Right cardiac atrium (tissue), 5 donors: ENCODE measurements around the gene MAP2K5. TPM values are rescaled to one million over a fixed set of nuclear protein-coding genes. Genes with fewer than 3 reads are reported as not detected.

Experiments used
- ATAC-seq, 2 donors: fragments of 200-7000 bp; cut with Tn5 transposase; one replicate each; pipeline versions ENCODE4 v1.8.0 to v1.9.1; 2020; ENCODE audit warnings: moderate library complexity in 2 of 2, mild to moderate bottlenecking in 1 of 2
- DNase-seq, 3 donors: peaks; one replicate each; pipeline ENCODE4 v3.0.0-alpha.2; 2020
- H3K27ac ChIP-seq: one replicate; pipeline ENCODE4 v1.5.1; 2013; ENCODE audit warnings: mild to moderate bottlenecking, low read length, control low read depth, moderate library complexity
- H3K27me3 ChIP-seq: one replicate; pipeline ENCODE4 v1.6.1; 2013; ENCODE audit not compliant: control insufficient read depth, insufficient read depth
- H3K4me1 ChIP-seq: one replicate; pipeline ENCODE4 v1.6.1; 2013; ENCODE audit warnings: low read length; ENCODE audit not compliant: control insufficient read depth, insufficient read depth
- H3K4me3 ChIP-seq: one replicate; pipeline ENCODE4 v1.5.1; 2013; ENCODE audit warnings: low read length, control low read depth
- H3K9me3 ChIP-seq: one replicate; pipeline ENCODE4 v1.6.1; 2013; ENCODE audit warnings: low read length; ENCODE audit not compliant: control insufficient read depth
- WGBS: extraction: QIAGEN DNeasy Blood & Tissue Kit; methylation state at CpG from one replicate; pipeline ENCODE4 v1.1.7; 2013; 5-methylcytosine and 5-hydroxymethylcytosine counted together
- intact Hi-C, 4 donors: fragments of 100-400 bp; cut with DNase I; formaldehyde crosslinking; loops; one replicate each; pipeline versions ENCODE4 v1.11.0 to v1.14.0; 2022 to 2023
- polyA plus RNA-seq: library from polyadenylated mRNA; stranded (reverse); fragments of 200-250 nt; gene quantifications from one replicate; pipeline ENCODE4 v1.2.3, GENCODE V29; 2013
- total RNA-seq, 4 donors: library from RNA; stranded (reverse); fragmentation: NEBNext Ultra II Directional; extraction: Animal tissue kit (Norgen Biotek cat#: 25700); gene quantifications; one replicate each; pipeline ENCODE4 v1.2.1, GENCODE V29; 2021
- donor health status: healthy with polysubstance abuse.
- donor health status: DM: no; HTN: yes; CAD: no.
- donor health status: DM: no; HTN: no; CAD: no.
- donor health status: DM: no; HTN: yes; CAD: no; lungs with severe emphysema.
- donor health status: DM: yes; HTN: yes; CAD: no.

Gene MAP2K5
- total and polyA plus RNA-seq, 5 donors, result 9.0 to 16.6 (median 14.9) TPM

- no peak for DNase-seq
- 98% methylated on average over 1 of the region's 1 CpG for WGBS
- Histone ChIP-seq H3K27me3 (no peaks in the 10 kb centered on the region), H3K4me3 (no peak overlapping the region), H3K9me3 (no peaks in the 10 kb centered on the region), H3K4me1 (peaks cover 5% of the 10 kb centered on the region), H3K27ac (no peak overlapping the region)
- ATAC-seq, result no peak
- intact Hi-C loops, result no loop called here
Measured at GRCh38 chr15:67730135-67730534, 187.6 kb downstream of the MAP2K5 start.

DNA sequence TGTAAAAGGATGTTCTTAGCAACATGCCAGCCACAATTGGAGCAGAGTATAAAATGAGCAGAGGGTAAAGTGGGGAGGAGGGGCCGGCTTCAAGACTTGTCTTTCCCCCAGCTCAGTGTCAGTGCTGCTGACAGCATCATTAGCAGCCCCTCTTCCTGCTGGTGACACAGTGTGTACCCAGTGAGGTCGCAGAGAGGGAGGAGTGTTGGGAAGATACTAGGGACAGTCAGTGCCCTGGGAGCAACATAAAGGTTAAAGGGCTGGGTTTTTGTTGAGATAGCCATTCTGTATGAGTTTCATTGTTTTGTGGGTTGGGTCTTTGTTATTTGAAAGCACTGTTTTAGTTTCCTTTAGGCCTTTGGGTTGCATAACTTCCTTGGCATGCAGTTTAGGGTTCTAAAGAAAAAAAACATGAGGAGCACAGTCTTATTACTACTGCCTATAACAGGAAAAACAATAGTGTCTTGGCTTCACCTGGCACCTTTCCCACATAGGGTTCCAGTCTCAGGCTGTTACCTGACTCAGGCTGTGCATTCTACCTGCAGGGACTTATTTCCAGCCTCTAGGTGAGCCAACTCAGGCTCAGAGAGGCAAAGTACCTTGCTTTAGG, 188.7 kb downstream of the MAP2K5 start:
- ATAC-seq (peak in 1 of 2 donors; percentile 29), DNase-seq (no peak)
- Histone ChIP-seq H3K4me3 (no peak overlapping the region), H3K27me3 (no peaks in the 10 kb centered on the region), H3K4me1 (peaks cover 5% of the 10 kb centered on the region), H3K27ac (no peak overlapping the region), H3K9me3 (no peaks in the 10 kb centered on the region)
- intact Hi-C loops, result no loop called here
- 49% methylated on average over 2 of the region's 2 CpGs for WGBS

- Histone ChIP-seq H3K27ac (no peak overlapping the region), H3K27me3 (no peaks in the 10 kb centered on the region), H3K9me3 (no peaks in the 10 kb centered on the region), H3K4me1 (peaks cover 5% of the 10 kb centered on the region), H3K4me3 (no peak overlapping the region)
- no peak for DNase-seq
- no peak for ATAC-seq
- intact Hi-C loops, result no loop called here
Measured at GRCh38 chr15:67732164-67732563, 189.7 kb downstream of the MAP2K5 start.

- H3K4me1 ChIP-seq, result peaks cover 5% of the 10 kb centered on the region
- 92% methylated on average over 14 of the region's 14 CpGs for WGBS
- H3K4me3 ChIP-seq, result no peak overlapping the region
- intact Hi-C loops, result no loop called here
- ATAC-seq (no peak), DNase-seq (no peak)
- H3K27ac ChIP-seq, result no peak overlapping the region
- no peaks in the 10 kb centered on the region for H3K9me3 ChIP-seq
- H3K27me3 ChIP-seq, result no peaks in the 10 kb centered on the region
Measured at GRCh38 chr15:67732671-67733374, 190.3 kb downstream of the MAP2K5 start.

- H3K9me3 ChIP-seq, result no peaks in the 10 kb centered on the region
- no peaks in the 10 kb centered on the region for H3K27me3 ChIP-seq
- WGBS, result 25% methylated on average over 2 of the region's 2 CpGs
- DNase-seq (no peak), ATAC-seq (no peak)
- peaks cover 5% of the 10 kb centered on the region for H3K4me1 ChIP-seq
- no peak overlapping the region for H3K4me3 ChIP-seq
- no peak overlapping the region for H3K27ac ChIP-seq
- intact Hi-C loops, result no loop called here
Measured at GRCh38 chr15:67735896-67736295, 193.4 kb downstream of the MAP2K5 start.

DNA sequence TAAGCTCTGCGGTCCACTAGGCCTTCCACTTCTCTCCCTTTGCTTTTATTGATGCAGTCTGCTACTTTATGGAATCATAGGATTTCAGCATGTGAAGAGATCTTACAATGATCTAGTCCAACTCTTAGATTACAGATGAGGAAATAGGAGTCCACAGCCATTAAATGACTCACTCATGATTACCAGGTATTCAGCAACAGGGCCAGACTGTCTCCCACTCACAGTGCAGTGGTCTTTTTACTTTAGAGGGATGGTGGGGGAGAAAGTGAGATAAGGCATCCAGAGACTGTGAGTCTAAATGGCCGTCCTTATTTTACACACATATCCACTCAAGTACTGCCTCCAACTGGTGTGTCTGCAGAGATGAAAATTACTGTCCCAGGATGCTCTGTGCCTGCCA, 194.3 kb downstream of the MAP2K5 start:
- WGBS, result 90% methylated on average over 2 of the region's 2 CpGs
- Histone ChIP-seq H3K4me3 (no peak overlapping the region), H3K27ac (no peak overlapping the region), H3K4me1 (no peaks in the 10 kb centered on the region), H3K27me3 (no peaks in the 10 kb centered on the region), H3K9me3 (no peaks in the 10 kb centered on the region)
- DNase-seq (no peak), ATAC-seq (no peak)
- intact Hi-C loops, result no loop called here

- Histone ChIP-seq H3K9me3 (no peaks in the 10 kb centered on the region), H3K4me3 (no peak overlapping the region), H3K4me1 (peaks cover 2% of the 10 kb centered on the region), H3K27ac (no peak overlapping the region), H3K27me3 (no peaks in the 10 kb centered on the region)
- intact Hi-C loops, result no loop called here
- ATAC-seq (no peak), DNase-seq (no peak)
- WGBS, result 71% methylated on average over 4 of the region's 4 CpGs
Measured at GRCh38 chr15:67738056-67738455, 195.6 kb downstream of the MAP2K5 start.

- ATAC-seq, result no peak
- 99% methylated on average over 3 of the region's 3 CpGs for WGBS
- no peak for DNase-seq
- no peaks in the 10 kb centered on the region for H3K27me3 ChIP-seq
- intact Hi-C loops, result no loop called here
- peaks cover 2% of the 10 kb centered on the region for H3K4me1 ChIP-seq
- H3K27ac ChIP-seq, result no peak overlapping the region
- no peaks in the 10 kb centered on the region for H3K9me3 ChIP-seq
- H3K4me3 ChIP-seq, result no peak overlapping the region
Measured at GRCh38 chr15:67740405-67740804, 197.9 kb downstream of the MAP2K5 start.

DNA sequence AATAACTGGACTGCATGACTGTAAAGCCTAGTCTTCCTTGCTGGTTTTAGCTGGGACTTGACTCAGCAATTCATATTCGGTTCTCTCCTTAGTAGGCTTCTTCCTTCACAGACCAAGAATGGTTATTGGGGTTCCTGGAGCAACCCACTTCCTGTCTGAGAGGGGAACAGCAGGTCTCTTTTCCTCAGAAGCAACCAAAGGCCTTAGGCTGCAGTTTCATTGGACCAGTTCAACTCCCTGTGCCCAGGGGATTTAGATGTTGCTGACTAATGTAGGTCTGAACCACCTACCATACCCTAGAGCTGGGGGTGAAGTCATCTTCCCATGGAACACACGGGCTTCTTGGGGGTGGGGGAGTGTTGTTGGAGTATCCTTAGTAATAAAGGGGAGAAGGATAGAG, 198.8 kb downstream of the MAP2K5 start:
- Histone ChIP-seq H3K9me3 (no peaks in the 10 kb centered on the region), H3K4me3 (no peak overlapping the region), H3K4me1 (peaks cover 2% of the 10 kb centered on the region), H3K27me3 (no peaks in the 10 kb centered on the region), H3K27ac (no peak overlapping the region)
- DNase-seq (no peak), ATAC-seq (no peak)
- 73% methylated on average over 2 of the region's 2 CpGs for WGBS
- intact Hi-C loops, result no loop called here

GRCh38 chr15:67743558-67743957, 201.1 kb downstream of the MAP2K5 start:
- Histone ChIP-seq H3K4me3 (no peak overlapping the region), H3K27me3 (no peaks in the 10 kb centered on the region), H3K27ac (no peak overlapping the region), H3K9me3 (no peaks in the 10 kb centered on the region), H3K4me1 (peaks cover 2% of the 10 kb centered on the region)
- ATAC-seq (no peak), DNase-seq (no peak)
- intact Hi-C loops, result no loop called here

- DNase-seq (no peak), ATAC-seq (no peak)
- H3K4me3 ChIP-seq, result no peak overlapping the region
- peaks cover 2% of the 10 kb centered on the region for H3K4me1 ChIP-seq
- WGBS, result 81% methylated on average over 1 of the region's 1 CpG
- H3K27ac ChIP-seq, result no peak overlapping the region
- intact Hi-C loops, result no loop called here
- no peaks in the 10 kb centered on the region for H3K9me3 ChIP-seq
- H3K27me3 ChIP-seq, result no peaks in the 10 kb centered on the region
Measured at GRCh38 chr15:67744331-67745072, 202.0 kb downstream of the MAP2K5 start.
